Measurements from ENCODE around the gene ELK3.

ELK3 gene

DNA sequence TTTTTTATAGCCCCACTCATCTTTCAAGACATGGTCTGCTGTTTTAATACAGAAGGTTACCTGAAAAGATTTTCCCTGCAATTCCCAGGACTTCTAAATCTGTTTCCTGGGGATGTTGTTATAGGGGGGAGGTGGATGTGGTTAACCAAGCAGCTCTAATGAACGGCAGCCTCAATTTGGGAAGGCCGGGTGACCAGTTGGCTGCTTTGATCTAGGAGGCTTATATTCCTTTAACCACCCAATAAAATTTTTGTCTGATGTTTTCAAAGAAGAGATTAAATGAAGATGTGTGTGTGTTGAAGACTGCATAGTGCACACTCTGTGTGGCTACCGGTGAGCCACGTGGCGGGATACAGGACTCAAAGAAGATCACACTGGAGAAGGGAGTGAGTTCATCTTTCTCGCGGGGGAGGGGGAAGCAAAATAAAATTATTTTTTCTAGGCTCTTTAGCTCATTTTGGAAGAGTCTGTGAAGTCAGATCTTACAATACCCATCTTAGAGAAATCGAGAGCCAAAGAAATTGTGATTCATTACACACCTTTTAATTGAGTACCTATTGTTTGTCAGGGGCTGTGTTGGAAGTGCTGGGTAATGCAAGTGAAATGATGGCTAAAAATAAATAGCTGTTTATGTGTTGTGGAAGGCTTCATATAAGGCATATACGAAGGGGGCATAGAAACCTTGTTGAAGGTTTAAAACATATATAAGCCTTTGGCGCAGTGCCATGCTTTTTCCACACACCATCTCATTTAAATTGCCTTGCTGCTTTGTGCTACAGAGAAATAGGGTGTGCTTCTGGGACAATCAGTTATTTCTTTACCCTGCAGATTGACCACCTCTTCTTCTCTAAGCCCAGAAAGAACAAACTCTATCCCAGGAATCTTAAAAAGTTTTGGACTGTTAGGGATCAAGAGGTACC, 18.5 kb downstream of the ELK3 start:
- Histone ChIP-seq H3K9me3 (ENCODE audit: control insufficient read depth in 2 of 2, low read length in 2 of 2) (no peaks in the 10 kb centered on the region), H3K4me3 (ENCODE audit: low read length in 2 of 2) (no peak overlapping the region), H3K27ac (ENCODE audit: low read length) (no peak overlapping the region), H3K9ac (ENCODE audit: low read length in 2 of 2) (no peak overlapping the region), H3K36me3 (ENCODE audit: control insufficient read depth in 2 of 2, insufficient read depth in 2 of 2, low read length in 2 of 2) (no peaks in the 10 kb centered on the region), H3K4me1 (ENCODE audit: control insufficient read depth, insufficient read depth, low read length) (peaks cover 17% of the 10 kb centered on the region), H3K27me3 (ENCODE audit: control insufficient read depth in 1 of 2, insufficient read depth in 2 of 2, low read length in 2 of 2) (no peaks in the 10 kb centered on the region)

DNA sequence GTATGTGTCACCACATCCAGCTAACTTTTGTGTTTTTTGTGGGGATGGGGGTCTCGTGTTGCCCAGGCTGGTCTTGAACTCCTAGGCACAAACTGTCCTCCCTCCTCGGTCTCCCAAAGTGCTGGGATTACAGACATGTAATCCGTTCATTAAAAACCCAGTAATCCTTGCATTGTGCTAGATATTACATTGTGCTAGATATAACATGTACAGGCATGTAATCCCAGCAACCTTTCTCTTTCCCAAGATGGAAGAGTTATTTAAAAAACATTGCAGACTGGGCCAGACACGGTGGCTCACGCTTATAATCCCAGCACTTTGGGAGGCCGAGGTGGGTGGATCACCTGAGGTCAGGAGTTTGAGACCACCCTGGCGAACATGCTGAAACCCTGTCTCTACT, 19.7 kb downstream of the ELK3 start:
- no peaks in the 10 kb centered on the region for H3K9me3 ChIP-seq (ENCODE audit: control insufficient read depth in 2 of 2, low read length in 2 of 2)
- peaks cover 13% of the 10 kb centered on the region for H3K4me1 ChIP-seq (ENCODE audit: control insufficient read depth, insufficient read depth, low read length)
- no peaks in the 10 kb centered on the region for H3K27me3 ChIP-seq (ENCODE audit: control insufficient read depth in 1 of 2, insufficient read depth in 2 of 2, low read length in 2 of 2)
- H3K9ac ChIP-seq (ENCODE audit: low read length in 2 of 2) = no peak overlapping the region
- H3K36me3 ChIP-seq (ENCODE audit: control insufficient read depth in 2 of 2, insufficient read depth in 2 of 2, low read length in 2 of 2) = no peaks in the 10 kb centered on the region
- H3K27ac ChIP-seq (ENCODE audit: low read length) = no peak overlapping the region
- no peak overlapping the region for H3K4me3 ChIP-seq (ENCODE audit: low read length in 2 of 2)

DNA sequence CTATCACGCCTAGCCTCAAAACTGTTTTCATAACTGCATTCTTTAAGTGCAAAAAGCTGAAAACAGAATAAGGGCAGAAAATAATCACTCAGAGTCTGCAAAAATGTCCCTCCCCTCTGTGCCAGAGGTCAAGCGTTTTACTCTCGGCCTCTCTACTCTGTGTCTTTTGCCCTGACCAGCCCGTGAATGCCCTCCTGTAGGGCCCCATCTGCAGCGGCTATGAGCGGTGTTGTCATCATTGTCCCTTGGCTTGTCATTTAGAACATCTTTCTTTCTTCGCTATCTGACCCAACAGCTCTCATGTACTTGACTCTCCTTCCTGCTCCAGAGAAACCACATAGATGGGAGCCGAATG, 21.7 kb downstream of the ELK3 start:
- H3K4me1 ChIP-seq (ENCODE audit: control insufficient read depth, insufficient read depth, low read length) = peaks cover 11% of the 10 kb centered on the region
- H3K27ac ChIP-seq (ENCODE audit: low read length) = no peak overlapping the region
- H3K4me3 ChIP-seq (ENCODE audit: low read length in 2 of 2) = no peak overlapping the region
- no peaks in the 10 kb centered on the region for H3K27me3 ChIP-seq (ENCODE audit: control insufficient read depth in 1 of 2, insufficient read depth in 2 of 2, low read length in 2 of 2)
- H3K36me3 ChIP-seq (ENCODE audit: control insufficient read depth in 2 of 2, insufficient read depth in 2 of 2, low read length in 2 of 2) = no peaks in the 10 kb centered on the region
- H3K9me3 ChIP-seq (ENCODE audit: control insufficient read depth in 2 of 2, low read length in 2 of 2) = no peaks in the 10 kb centered on the region
- H3K9ac ChIP-seq (ENCODE audit: low read length in 2 of 2) = no peak overlapping the region

DNA sequence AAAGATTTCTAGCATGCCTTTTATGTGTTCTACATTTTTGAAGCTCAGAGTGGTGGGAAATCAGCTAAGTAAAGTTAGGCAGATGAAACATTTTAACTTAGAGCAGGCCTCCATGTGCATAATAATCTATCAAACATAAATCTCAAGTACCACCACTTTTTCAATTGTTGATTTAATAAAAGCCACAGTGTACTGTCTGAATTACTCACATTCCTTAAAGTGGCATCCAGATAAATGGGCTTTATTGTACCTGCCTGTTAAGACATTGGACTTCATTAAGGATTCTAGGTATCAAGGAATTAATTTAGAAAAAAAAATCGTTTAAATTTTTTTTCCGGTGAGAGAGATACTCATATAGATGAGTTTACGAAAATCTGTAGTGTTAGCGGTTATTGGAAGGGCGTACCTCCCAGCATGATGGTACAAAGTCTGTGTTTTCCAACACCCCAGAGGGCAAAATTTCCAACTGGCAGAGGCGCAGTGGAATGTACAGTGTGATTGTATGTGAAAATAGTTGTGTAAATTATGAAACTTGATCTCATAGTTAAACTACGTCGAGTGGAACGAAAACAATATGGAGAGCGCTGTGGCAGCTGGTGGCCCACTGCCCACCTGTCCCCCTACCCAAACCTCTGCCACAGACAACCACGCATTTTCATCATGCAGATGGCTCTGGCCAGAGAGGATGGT, 25.0 kb downstream of the ELK3 start:
- no peak overlapping the region for H3K27ac ChIP-seq (ENCODE audit: low read length)
- no peaks in the 10 kb centered on the region for H3K27me3 ChIP-seq (ENCODE audit: control insufficient read depth in 1 of 2, insufficient read depth in 2 of 2, low read length in 2 of 2)
- H3K4me1 ChIP-seq (ENCODE audit: control insufficient read depth, insufficient read depth, low read length) = peaks cover 11% of the 10 kb centered on the region

DNA sequence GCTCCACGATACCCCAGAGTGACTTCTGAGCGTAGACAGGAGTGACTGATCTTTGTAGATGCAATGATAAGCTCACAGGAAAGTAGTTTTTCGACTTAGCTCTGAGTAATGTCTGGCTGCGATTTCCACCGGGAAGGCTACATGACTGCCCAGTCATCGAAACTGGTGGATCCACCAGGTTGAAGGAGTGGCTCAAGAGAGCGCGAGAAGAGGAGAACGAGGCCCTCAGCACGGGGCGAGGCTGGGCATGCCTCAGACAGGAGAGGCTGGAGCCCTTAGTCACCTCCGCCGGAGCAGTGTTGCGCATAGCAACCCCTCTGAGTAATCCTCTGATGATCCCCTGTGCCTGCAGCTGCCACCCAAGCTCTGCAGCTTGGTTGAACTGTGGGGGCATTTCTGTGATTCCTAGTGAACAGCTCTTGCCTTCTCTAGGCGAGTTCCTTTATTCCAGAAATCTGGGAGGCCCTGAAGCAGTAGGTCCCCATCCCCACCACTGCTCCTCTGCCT, 25.6 kb downstream of the ELK3 start:
- Histone ChIP-seq H3K9me3 (ENCODE audit: control insufficient read depth in 2 of 2, low read length in 2 of 2) (no peaks in the 10 kb centered on the region), H3K27ac (ENCODE audit: low read length) (no peak overlapping the region), H3K4me3 (ENCODE audit: low read length in 2 of 2) (no peak overlapping the region), H3K4me1 (ENCODE audit: control insufficient read depth, insufficient read depth, low read length) (peaks cover 17% of the 10 kb centered on the region), H3K9ac (ENCODE audit: low read length in 2 of 2) (no peak overlapping the region), H3K27me3 (ENCODE audit: control insufficient read depth in 1 of 2, insufficient read depth in 2 of 2, low read length in 2 of 2) (no peaks in the 10 kb centered on the region), H3K36me3 (ENCODE audit: control insufficient read depth in 2 of 2, insufficient read depth in 2 of 2, low read length in 2 of 2) (no peaks in the 10 kb centered on the region)

More for the DNA sequence above, 25.0 kb downstream of the ELK3 start:
- H3K4me3 ChIP-seq (ENCODE audit: low read length in 2 of 2) = no peak overlapping the region
- no peaks in the 10 kb centered on the region for H3K36me3 ChIP-seq (ENCODE audit: control insufficient read depth in 2 of 2, insufficient read depth in 2 of 2, low read length in 2 of 2)
- no peaks in the 10 kb centered on the region for H3K9me3 ChIP-seq (ENCODE audit: control insufficient read depth in 2 of 2, low read length in 2 of 2)
- no peak overlapping the region for H3K9ac ChIP-seq (ENCODE audit: low read length in 2 of 2)

DNA sequence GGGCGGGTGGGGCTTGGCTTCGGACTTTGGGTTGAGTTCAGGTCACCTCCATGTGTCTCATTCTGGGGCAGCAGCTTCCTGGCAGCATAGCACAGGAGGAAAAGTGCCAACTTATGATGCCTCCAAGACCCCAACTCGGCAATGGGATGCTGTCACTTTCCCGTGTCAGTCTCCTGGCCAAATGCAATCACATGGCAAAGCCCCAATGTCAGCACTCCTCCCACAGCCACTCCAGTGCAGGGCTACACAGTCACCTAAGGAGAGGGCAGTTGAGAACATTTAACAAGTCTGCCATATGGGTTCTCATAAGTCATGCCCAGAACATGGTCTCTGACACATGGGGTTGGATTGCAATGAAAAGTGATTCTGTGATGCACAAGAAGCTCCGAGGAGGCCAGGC, 26.7 kb downstream of the ELK3 start:
- no peak overlapping the region for H3K27ac ChIP-seq (ENCODE audit: low read length)
- H3K9ac ChIP-seq (ENCODE audit: low read length in 2 of 2) = no peak overlapping the region
- peaks cover 14% of the 10 kb centered on the region for H3K4me1 ChIP-seq (ENCODE audit: control insufficient read depth, insufficient read depth, low read length)

DNA sequence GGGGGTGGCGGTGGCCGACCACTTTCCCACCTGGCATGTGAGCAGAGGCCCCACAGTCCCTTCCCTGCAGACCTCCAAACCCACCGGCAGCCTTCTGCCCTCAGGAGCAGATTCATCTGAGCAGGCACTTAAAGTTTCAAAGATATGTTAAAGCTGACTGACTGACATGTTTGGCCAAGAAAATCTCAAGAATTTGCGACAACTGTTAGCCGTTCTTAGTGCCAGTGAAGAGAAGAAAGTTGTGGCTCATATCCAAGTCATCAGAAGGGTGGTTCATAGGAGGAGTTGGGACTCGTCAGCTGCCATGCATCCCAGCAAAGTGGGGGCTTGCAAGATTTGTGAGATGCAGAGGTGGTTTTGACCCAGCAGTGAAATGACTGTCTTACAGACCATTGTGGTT, 27.2 kb downstream of the ELK3 start:
- Histone ChIP-seq H3K9ac (ENCODE audit: low read length in 2 of 2) (no peak overlapping the region), H3K27me3 (ENCODE audit: control insufficient read depth in 1 of 2, insufficient read depth in 2 of 2, low read length in 2 of 2) (no peaks in the 10 kb centered on the region), H3K4me1 (ENCODE audit: control insufficient read depth, insufficient read depth, low read length) (peaks cover 14% of the 10 kb centered on the region), H3K4me3 (ENCODE audit: low read length in 2 of 2) (no peak overlapping the region), H3K27ac (ENCODE audit: low read length) (no peak overlapping the region), H3K9me3 (ENCODE audit: control insufficient read depth in 2 of 2, low read length in 2 of 2) (no peaks in the 10 kb centered on the region), H3K36me3 (ENCODE audit: control insufficient read depth in 2 of 2, insufficient read depth in 2 of 2, low read length in 2 of 2) (peaks cover 0 to under 1% of the 10 kb centered on the region in 2 donors)

More for the DNA sequence above, 26.7 kb downstream of the ELK3 start:
- Histone ChIP-seq H3K36me3 (ENCODE audit: control insufficient read depth in 2 of 2, insufficient read depth in 2 of 2, low read length in 2 of 2) (no peaks in the 10 kb centered on the region), H3K27me3 (ENCODE audit: control insufficient read depth in 1 of 2, insufficient read depth in 2 of 2, low read length in 2 of 2) (no peaks in the 10 kb centered on the region), H3K9me3 (ENCODE audit: control insufficient read depth in 2 of 2, low read length in 2 of 2) (no peaks in the 10 kb centered on the region), H3K4me3 (ENCODE audit: low read length in 2 of 2) (no peak overlapping the region)

DNA sequence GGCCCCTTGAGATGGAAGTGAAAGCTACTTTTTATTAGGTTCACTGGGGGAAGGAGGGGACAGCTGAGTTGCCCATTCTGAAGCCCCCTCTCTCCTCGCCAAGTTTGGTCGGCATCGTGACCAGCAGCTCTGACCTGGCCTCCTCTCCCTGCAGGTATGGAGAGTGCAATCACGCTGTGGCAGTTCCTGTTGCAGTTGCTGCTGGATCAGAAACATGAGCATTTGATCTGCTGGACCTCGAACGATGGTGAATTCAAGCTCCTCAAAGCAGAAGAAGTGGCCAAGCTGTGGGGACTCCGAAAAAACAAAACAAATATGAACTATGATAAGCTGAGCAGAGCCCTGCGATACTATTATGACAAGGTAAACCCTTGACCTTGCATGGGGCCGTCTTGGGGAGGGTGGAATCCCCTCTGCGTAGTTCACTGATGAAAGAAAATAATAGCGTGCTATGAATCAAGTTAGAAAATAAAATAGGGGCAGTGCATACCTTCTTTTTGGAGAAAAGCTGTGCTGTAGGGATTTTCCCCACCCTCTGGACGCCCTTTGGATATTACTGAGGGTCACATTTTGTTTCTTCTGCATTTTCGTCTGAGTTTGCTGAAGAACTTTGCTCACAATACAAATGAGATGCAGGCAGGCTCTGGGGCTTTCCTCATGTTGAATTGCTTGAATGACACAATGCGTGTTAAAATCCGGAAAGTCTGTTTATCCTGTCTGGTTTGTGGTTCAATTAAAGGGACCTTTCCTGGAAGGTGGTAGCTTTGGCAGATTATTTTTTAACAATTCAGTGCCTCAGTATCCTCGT, 29.4 kb downstream of the ELK3 start:
- Histone ChIP-seq H3K4me3 (ENCODE audit: low read length in 2 of 2) (no peak overlapping the region), H3K4me1 (ENCODE audit: control insufficient read depth, insufficient read depth, low read length) (peaks cover 14% of the 10 kb centered on the region), H3K36me3 (ENCODE audit: control insufficient read depth in 2 of 2, insufficient read depth in 2 of 2, low read length in 2 of 2) (peaks cover 0 to 2% of the 10 kb centered on the region in 2 donors), H3K27ac (ENCODE audit: low read length) (no peak overlapping the region), H3K9ac (ENCODE audit: low read length in 2 of 2) (no peak overlapping the region), H3K9me3 (ENCODE audit: control insufficient read depth in 2 of 2, low read length in 2 of 2) (no peaks in the 10 kb centered on the region), H3K27me3 (ENCODE audit: control insufficient read depth in 1 of 2, insufficient read depth in 2 of 2, low read length in 2 of 2) (no peaks in the 10 kb centered on the region)

DNA sequence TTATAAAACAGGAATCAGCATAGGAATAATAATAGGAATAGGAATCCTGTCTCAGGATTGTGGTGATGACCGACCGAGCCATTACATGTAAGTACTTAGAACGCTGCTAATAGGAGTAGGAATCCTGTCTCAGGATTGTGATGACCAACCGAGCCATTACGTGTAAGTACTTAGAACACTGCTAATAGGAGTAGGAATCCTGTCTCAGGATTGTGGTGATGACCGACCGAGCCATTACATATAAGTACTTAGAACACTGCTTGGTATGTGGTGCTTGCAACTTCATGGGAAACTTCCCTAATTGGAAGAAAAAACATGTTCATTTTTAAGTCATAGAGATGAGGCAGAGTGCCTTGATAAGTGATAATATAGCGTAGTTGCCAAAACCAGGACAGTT, 30.0 kb downstream of the ELK3 start:
- H3K9ac ChIP-seq (ENCODE audit: low read length in 2 of 2) = no peak overlapping the region
- H3K27ac ChIP-seq (ENCODE audit: low read length) = no peak overlapping the region

DNA sequence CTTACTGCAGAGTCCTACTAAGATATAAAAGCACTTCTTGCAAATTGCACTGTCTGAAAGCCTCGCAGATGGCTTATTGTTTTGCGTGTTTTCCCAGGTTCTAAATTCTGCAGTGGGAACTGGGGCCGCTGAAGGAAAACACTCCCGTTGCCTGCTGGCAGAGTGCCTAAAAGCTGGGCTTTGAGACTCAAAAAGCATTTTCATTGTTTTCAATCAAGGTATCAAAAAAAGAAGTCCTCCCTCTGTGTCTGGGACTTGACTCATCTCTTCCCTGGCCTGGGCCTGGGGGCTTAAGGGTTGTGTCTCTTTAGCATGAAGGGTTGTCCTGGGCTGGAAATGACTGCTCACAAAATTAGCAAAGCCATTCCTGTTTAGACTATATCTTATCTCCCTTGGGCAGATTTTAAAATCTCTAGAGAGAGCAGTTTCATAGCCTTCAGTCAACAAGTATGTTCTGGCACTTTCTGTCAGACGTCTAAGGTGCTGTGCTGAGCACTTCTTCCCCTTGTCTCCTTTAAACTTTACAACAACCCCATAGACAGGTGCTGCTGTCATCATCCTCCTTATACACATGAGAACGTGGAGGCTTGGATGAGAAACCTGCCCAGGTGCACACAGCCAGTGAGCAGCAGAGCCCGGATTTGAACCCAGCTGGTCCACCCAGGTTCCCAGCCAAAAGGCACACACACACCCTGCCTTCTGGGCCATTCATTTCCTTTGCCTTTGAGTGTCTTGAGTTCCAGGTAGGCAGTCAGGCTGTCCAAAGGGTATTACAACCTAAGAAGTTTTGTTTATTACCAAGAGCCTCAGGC, 31.1 kb downstream of the ELK3 start:
- Histone ChIP-seq H3K27ac (ENCODE audit: low read length) (peak overlapping the region; percentile 46), H3K36me3 (ENCODE audit: control insufficient read depth in 2 of 2, insufficient read depth in 2 of 2, low read length in 2 of 2) (peaks cover 0 to 4% of the 10 kb centered on the region in 2 donors), H3K27me3 (ENCODE audit: control insufficient read depth in 1 of 2, insufficient read depth in 2 of 2, low read length in 2 of 2) (no peaks in the 10 kb centered on the region), H3K4me1 (ENCODE audit: control insufficient read depth, insufficient read depth, low read length) (peaks cover 14% of the 10 kb centered on the region), H3K9me3 (ENCODE audit: control insufficient read depth in 2 of 2, low read length in 2 of 2) (no peaks in the 10 kb centered on the region), H3K9ac (ENCODE audit: low read length in 2 of 2) (peak overlapping the region in 1 of 2 donors; percentile 3), H3K4me3 (ENCODE audit: low read length in 2 of 2) (no peak overlapping the region)

More for the DNA sequence above, 30.0 kb downstream of the ELK3 start:
- H3K4me3 ChIP-seq (ENCODE audit: low read length in 2 of 2) = no peak overlapping the region
- H3K36me3 ChIP-seq (ENCODE audit: control insufficient read depth in 2 of 2, insufficient read depth in 2 of 2, low read length in 2 of 2) = peaks cover 0 to 4% of the 10 kb centered on the region in 2 donors
- no peaks in the 10 kb centered on the region for H3K27me3 ChIP-seq (ENCODE audit: control insufficient read depth in 1 of 2, insufficient read depth in 2 of 2, low read length in 2 of 2)
- H3K9me3 ChIP-seq (ENCODE audit: control insufficient read depth in 2 of 2, low read length in 2 of 2) = no peaks in the 10 kb centered on the region
- peaks cover 14% of the 10 kb centered on the region for H3K4me1 ChIP-seq (ENCODE audit: control insufficient read depth, insufficient read depth, low read length)

Data from stomach smooth muscle (tissue), 2 donors.